SK-N-SH (cell line): Measurements from ENCODE around the gene MAST4. TPM values are rescaled to one million over a fixed set of nuclear protein-coding genes. Genes with fewer than 3 reads are reported as not detected.

Experiments used
- CTCF ChIA-PET: fragments of 300-600, 350-600 bp; formaldehyde crosslinking; extraction: SDS; loops from one replicate; lab custom pipeline; 2021; lab: Yijun Ruan, JAX
- POLR2A ChIA-PET: fragments of 350-600 bp; sonication (Branson Sonifier 250); formaldehyde crosslinking; extraction: SDS; loops from one replicate; lab custom pipeline; 2020; ENCODE audit warnings: antibody characterized with exemption, inconsistent platforms; lab: Yijun Ruan, JAX
- DNase-seq: peaks from one replicate; pipeline ENCODE4 v3.0.0; 2012
- H2AFZ ChIP-seq: fragments of 200-600 bp; sonication (generic); 2 replicates; pipeline ENCODE4 v1.8.1; 2016; ENCODE audit warnings: antibody characterized with exemption, mild to moderate bottlenecking, low read depth
- H3F3A ChIP-seq: fragments of 200-600 bp; sonication (generic); replicated peaks from 2 replicates; pipeline ENCODE3; 2016; ENCODE audit warnings: antibody characterized with exemption, mild to moderate bottlenecking; ENCODE audit not compliant: insufficient read depth
- H3K27ac ChIP-seq, 2 experiments: fragments of 200-500 bp in 1 of 2; fragments of 200-600 bp in 1 of 2; sonication (Bioruptor generic) in 1 of 2; sonication (generic), shearing (Covaris generic) in 1 of 2; 2 replicates each; pipeline versions ENCODE4 v1.5.1 to v1.6.1; 2014 to 2016; ENCODE audit warnings: low read depth in 2 of 2, inconsistent platforms in 1 of 2, low read length in 1 of 2, mild to moderate bottlenecking in 1 of 2, mixed read lengths in 1 of 2
- H3K27me3 ChIP-seq: fragments of 200-600 bp; sonication (generic), shearing (Covaris generic); 2 replicates; pipeline ENCODE4 v1.6.1; 2016; ENCODE audit warnings: mixed run types; ENCODE audit not compliant: insufficient read depth
- H3K36me3 ChIP-seq, 2 experiments: fragments of 200-500 bp in 1 of 2; fragments of 200-600 bp in 1 of 2; sonication (Bioruptor generic) in 1 of 2; sonication (generic) in 1 of 2; replicated peaks in 1 of 2; 2 replicates each; pipeline versions ENCODE3 to v1.5.1; 2014 to 2016; ENCODE audit warnings: low read length in 1 of 2, mild to moderate bottlenecking in 1 of 2; ENCODE audit not compliant: insufficient read depth in 2 of 2, control insufficient read depth in 1 of 2
- H3K4me1 ChIP-seq, 2 experiments: fragments of 200-500 bp in 1 of 2; fragments of 200-600 bp in 1 of 2; sonication (Bioruptor generic) in 1 of 2; sonication (generic), shearing (Covaris generic) in 1 of 2; 2 replicates each; pipeline versions ENCODE4 v1.5.1 to v1.6.1; 2014 to 2016; ENCODE audit warnings: low read depth in 1 of 2, low read length in 1 of 2, mixed run types in 1 of 2; ENCODE audit not compliant: insufficient read depth in 2 of 2, control insufficient read depth in 1 of 2
- H3K4me2 ChIP-seq: fragments of 200-600 bp; sonication (generic), shearing (Covaris generic); 2 replicates; pipeline ENCODE4 v1.6.1; 2017; ENCODE audit warnings: mixed run types
- H3K4me3 ChIP-seq, 2 experiments: fragments of 200-500 bp in 1 of 2; fragments of 200-600 bp in 1 of 2; sonication (Bioruptor generic) in 1 of 2; sonication (generic), shearing (Covaris generic) in 1 of 2; 2 replicates each; pipeline versions ENCODE4 v1.5.1 to v1.8.1; 2014 to 2016; ENCODE audit warnings: low read depth in 2 of 2, inconsistent platforms in 1 of 2, low read length in 1 of 2, mild to moderate bottlenecking in 1 of 2, mixed read lengths in 1 of 2, moderate library complexity in 1 of 2
- H3K79me2 ChIP-seq: fragments of 200-600 bp; sonication (generic); 2 replicates; pipeline ENCODE4 v1.8.1; 2017; ENCODE audit warnings: mild to moderate bottlenecking; ENCODE audit not compliant: insufficient read depth
- H3K9ac ChIP-seq: fragments of 200-600 bp; sonication (generic); 2 replicates; pipeline ENCODE4 v1.6.1; 2017; ENCODE audit warnings: mixed run types
- H3K9me2 ChIP-seq: fragments of 200-600 bp; sonication (generic); 2 replicates; pipeline ENCODE4 v1.6.1; 2017; ENCODE audit warnings: mixed run types
- H3K9me3 ChIP-seq: fragments of 200-600 bp; sonication (generic); 2 replicates; pipeline ENCODE4 v1.6.1; 2017; ENCODE audit warnings: mixed run types, mild to moderate bottlenecking, moderate library complexity
- H4K20me1 ChIP-seq: fragments of 200-600 bp; sonication (generic); 2 replicates; pipeline ENCODE4 v1.6.1; 2017; ENCODE audit warnings: mild to moderate bottlenecking, mixed run types; ENCODE audit not compliant: insufficient read depth
- CHD2 ChIP-seq: fragments of 150-350 bp; IDR thresholded peaks from 2 replicates; pipeline ENCODE4 v1.6.1; 2018; ENCODE audit warnings: low read length; ENCODE audit not compliant: partially characterized antibody
- ELF1 ChIP-seq: IDR thresholded peaks from 2 replicates; pipeline ENCODE4 v1.4.0; 2012
- EP300 ChIP-seq, 2 experiments: IDR thresholded peaks; 2 replicates each; pipeline versions ENCODE4 v1.4.0 to v1.6.1; 2012; ENCODE audit warnings: borderline replicate concordance in 1 of 2, low read depth in 1 of 2, low read length in 1 of 2
- EZH2phosphoT487 ChIP-seq: fragments of 200-600 bp; sonication (generic); IDR thresholded peaks from 2 replicates; pipeline ENCODE4 v1.6.1; 2017; ENCODE audit warnings: low read depth, mixed run types, mild to moderate bottlenecking, antibody characterized with exemption, moderate library complexity, borderline replicate concordance
- FOXJ3 ChIP-seq: sonication (generic); formaldehyde crosslinking; IDR thresholded peaks from 2 replicates; pipeline ENCODE4 v1.5.1; 2020; ENCODE audit warnings: mild to moderate bottlenecking, missing genetic modification reagents
- FOXM1 ChIP-seq: IDR thresholded peaks from 2 replicates; pipeline ENCODE4 v1.4.0; 2012; ENCODE audit warnings: low read depth, mild to moderate bottlenecking
- GABPA ChIP-seq: IDR thresholded peaks from 2 replicates; pipeline ENCODE4 v1.4.0; 2012; ENCODE audit warnings: low read depth, mild to moderate bottlenecking
- GATA2 ChIP-seq: sonication (generic); formaldehyde crosslinking; IDR thresholded peaks from 2 replicates; pipeline ENCODE4 v1.5.0; 2020; ENCODE audit warnings: mild to moderate bottlenecking, missing genetic modification reagents
- MXI1 ChIP-seq: IDR thresholded peaks from 2 replicates; pipeline ENCODE4 v1.6.1; 2012; ENCODE audit warnings: mild to moderate bottlenecking, low read depth, low read length, improper control_type of control experiment
- NFIC ChIP-seq: IDR thresholded peaks from 2 replicates; pipeline ENCODE4 v1.4.0; 2012; ENCODE audit warnings: borderline replicate concordance
- NRF1 ChIP-seq: IDR thresholded peaks from 2 replicates; pipeline ENCODE4 v1.6.1; 2012; ENCODE audit warnings: low read depth, mild to moderate bottlenecking, low read length
- RAD21 ChIP-seq: IDR thresholded peaks from 2 replicates; pipeline ENCODE4 v1.6.1; 2012; ENCODE audit warnings: mild to moderate bottlenecking, low read length
- RFX5 ChIP-seq: IDR thresholded peaks from 2 replicates; pipeline ENCODE4 v1.6.1; 2012; ENCODE audit warnings: mild to moderate bottlenecking, improper control_type of control experiment, low read length
- SIN3A ChIP-seq: IDR thresholded peaks from 2 replicates; pipeline ENCODE4 v1.6.1; 2012; ENCODE audit warnings: low read depth, mild to moderate bottlenecking, low read length, moderate library complexity, borderline replicate concordance
- TAF1 ChIP-seq: IDR thresholded peaks from 2 replicates; pipeline ENCODE4 v1.6.1; 2012; ENCODE audit warnings: low read depth, mild to moderate bottlenecking, low read length, moderate library complexity, borderline replicate concordance
- TCF12 ChIP-seq: IDR thresholded peaks from 2 replicates; pipeline ENCODE4 v1.4.0; 2012
- TEAD4 ChIP-seq: IDR thresholded peaks from 2 replicates; pipeline ENCODE4 v1.4.0; 2012; ENCODE audit warnings: mild to moderate bottlenecking, borderline replicate concordance; ENCODE audit not compliant: insufficient read depth
- YY1 ChIP-seq: IDR thresholded peaks from 2 replicates; pipeline ENCODE4 v1.4.0; 2012; ENCODE audit warnings: low read depth, mild to moderate bottlenecking
- WGBS: methylation state at CpG from one replicate; pipeline ENCODE4 v1.1.6; 2017; ENCODE audit warnings: low lambda C conversion rate; 5-methylcytosine and 5-hydroxymethylcytosine counted together
- polyA plus RNA-seq, 3 experiments: library from polyadenylated mRNA; depleted of rRNA; stranded (reverse); fragments of >200 nt; gene quantifications; 2 replicates each; pipeline ENCODE4 v1.2.3, GENCODE V29; 2012
- TF ChIP-seq, protein P1 (sequence below): fragments of 150-350 bp; IDR thresholded peaks from 2 replicates; pipeline ENCODE4 v1.6.1; 2017; ENCODE audit warnings: antibody characterized with exemption, low read length, low read depth, borderline replicate concordance
- TF ChIP-seq, protein P2 (sequence below): IDR thresholded peaks from 2 replicates; pipeline ENCODE4 v1.4.0; 2012; ENCODE audit warnings: low read depth, borderline replicate concordance
- TF ChIP-seq, protein P3 (sequence below): IDR thresholded peaks from 2 replicates; pipeline ENCODE4 v1.4.0; 2012; ENCODE audit warnings: low read depth

Gene MAST4
- polyA plus RNA-seq, 1 of the 3 experiments (the other 2 are of a cell fraction) = 2.2 TPM

DNA sequence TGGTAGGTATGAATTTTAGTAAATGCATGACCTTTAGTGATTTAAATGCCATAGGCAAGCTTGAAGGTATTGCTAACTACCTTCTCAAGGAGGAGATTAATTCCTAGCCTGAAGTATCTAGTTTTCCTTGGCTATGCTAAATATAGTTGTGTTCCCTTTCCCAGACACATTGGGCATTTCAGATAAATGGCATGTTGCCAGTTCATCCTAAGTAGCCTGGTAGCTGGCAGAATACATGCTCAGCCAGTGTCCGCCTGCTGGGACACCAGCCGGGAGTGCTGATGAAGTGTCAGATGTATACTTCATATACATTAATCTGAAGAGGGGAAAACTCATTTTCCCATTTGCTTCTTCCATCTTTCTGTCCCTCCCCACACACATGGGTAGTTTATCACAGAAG, 196.9 kb downstream of the MAST4 start:
- H3K36me3 ChIP-seq = no peaks in the 10 kb centered on the region
- DNase-seq = no peak
- 58% methylated on average over 2 of the region's 2 CpGs for WGBS
- H3K4me1 ChIP-seq = no peaks in the 10 kb centered on the region
- no peak for TF ChIP-seq CHD2
- TF ChIP-seq TCF12 = no peak
- TF ChIP-seq NRF1 = no peak
- TF ChIP-seq GABPA = no peak
- no peak for TF ChIP-seq FOXJ3 (CRISPR knock-in tag)
- no peak for TF ChIP-seq TAF1
- no peak for TF ChIP-seq YY1
- TF ChIP-seq, protein P1, sequence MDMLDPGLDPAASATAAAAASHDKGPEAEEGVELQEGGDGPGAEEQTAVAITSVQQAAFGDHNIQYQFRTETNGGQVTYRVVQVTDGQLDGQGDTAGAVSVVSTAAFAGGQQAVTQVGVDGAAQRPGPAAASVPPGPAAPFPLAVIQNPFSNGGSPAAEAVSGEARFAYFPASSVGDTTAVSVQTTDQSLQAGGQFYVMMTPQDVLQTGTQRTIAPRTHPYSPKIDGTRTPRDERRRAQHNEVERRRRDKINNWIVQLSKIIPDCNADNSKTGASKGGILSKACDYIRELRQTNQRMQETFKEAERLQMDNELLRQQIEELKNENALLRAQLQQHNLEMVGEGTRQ = no peak
- TF ChIP-seq NFIC = no peak
- no peak for TF ChIP-seq MXI1
- TF ChIP-seq EP300 (IDR thresholded peaks at IDR 0.05; ENCODE audit: borderline replicate concordance in 1 of 2, low read depth in 1 of 2, low read length in 1 of 2) = no peak
- TF ChIP-seq FOXM1 = no peak
- H3K27me3 ChIP-seq = no peaks in the 10 kb centered on the region
- POLR2A ChIA-PET = interaction anchor here (0.6 kb wide), 1 partner anchor 15 kb away, joined by 3 read pairs; no protein-coding TSS in a partner anchor
- no peak overlapping the region for H3K9ac ChIP-seq
- no peak overlapping the region for H3K4me3 ChIP-seq
- H2AFZ ChIP-seq = no peak overlapping the region
- no peak overlapping the region for H3K27ac ChIP-seq
- H3K79me2 ChIP-seq = no peaks in the 10 kb centered on the region
- no peaks in the 10 kb centered on the region for H3F3A ChIP-seq
- CTCF ChIA-PET = interaction anchor here (1.0 kb wide), 2 partner anchors 12 to 36 kb away, joined by 3 read pairs; no protein-coding TSS in a partner anchor
- H3K9me3 ChIP-seq = no peaks in the 10 kb centered on the region
- no peaks in the 10 kb centered on the region for H4K20me1 ChIP-seq
- no peaks in the 10 kb centered on the region for H3K9me2 ChIP-seq
- H3K4me2 ChIP-seq = no peak overlapping the region

DNA sequence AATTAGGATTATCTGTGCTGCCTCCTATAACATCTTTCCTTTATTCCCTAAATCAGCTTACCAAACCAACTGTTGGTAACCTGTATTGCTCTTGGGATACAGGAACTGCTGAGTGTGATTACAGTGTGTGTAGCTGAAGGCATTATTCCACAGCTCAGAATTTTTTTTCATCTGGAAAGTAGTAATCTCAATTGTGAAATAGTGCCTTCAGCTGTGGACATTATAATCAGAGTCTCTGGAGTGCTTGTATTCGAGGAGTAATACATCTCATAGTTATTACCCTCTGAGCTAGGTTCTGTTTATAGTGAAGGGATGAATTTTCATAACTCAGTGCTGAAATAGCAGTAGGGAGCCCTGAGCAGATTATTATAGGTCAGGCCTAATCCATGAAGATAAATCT, 199.5 kb downstream of the MAST4 start:
- H3K9me2 ChIP-seq = no peaks in the 10 kb centered on the region
- H3K27me3 ChIP-seq = no peaks in the 10 kb centered on the region
- no peaks in the 10 kb centered on the region for H3F3A ChIP-seq
- H3K4me2 ChIP-seq = no peak overlapping the region
- H3K36me3 ChIP-seq = no peaks in the 10 kb centered on the region
- H3K27ac ChIP-seq = no peak overlapping the region
- no peak for DNase-seq
- no peaks in the 10 kb centered on the region for H4K20me1 ChIP-seq
- H3K4me1 ChIP-seq = no peaks in the 10 kb centered on the region
- no peak overlapping the region for H3K9ac ChIP-seq
- H3K4me3 ChIP-seq = no peak overlapping the region
- POLR2A ChIA-PET = no interaction called here
- CTCF ChIA-PET = interaction anchor here (0.6 to 2.3 kb wide), 2 partner anchors 19 to 32 kb away, joined by 3 to 6 read pairs; no protein-coding TSS in a partner anchor
- no peaks in the 10 kb centered on the region for H3K9me3 ChIP-seq
- WGBS = 11% methylated on average over 1 of the region's 1 CpG
- H2AFZ ChIP-seq = no peak overlapping the region
- TF ChIP-seq NRF1 (no peak), TEAD4 (no peak), RFX5 (no peak), RAD21 (no peak), ELF1 (no peak), SIN3A (no peak), EZH2phosphoT487 (no peak), GATA2 (no peak), TAF1 (no peak)
- TF ChIP-seq, protein P2, sequence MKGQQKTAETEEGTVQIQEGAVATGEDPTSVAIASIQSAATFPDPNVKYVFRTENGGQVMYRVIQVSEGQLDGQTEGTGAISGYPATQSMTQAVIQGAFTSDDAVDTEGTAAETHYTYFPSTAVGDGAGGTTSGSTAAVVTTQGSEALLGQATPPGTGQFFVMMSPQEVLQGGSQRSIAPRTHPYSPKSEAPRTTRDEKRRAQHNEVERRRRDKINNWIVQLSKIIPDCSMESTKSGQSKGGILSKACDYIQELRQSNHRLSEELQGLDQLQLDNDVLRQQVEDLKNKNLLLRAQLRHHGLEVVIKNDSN = no peak
- TF ChIP-seq, protein P3, sequence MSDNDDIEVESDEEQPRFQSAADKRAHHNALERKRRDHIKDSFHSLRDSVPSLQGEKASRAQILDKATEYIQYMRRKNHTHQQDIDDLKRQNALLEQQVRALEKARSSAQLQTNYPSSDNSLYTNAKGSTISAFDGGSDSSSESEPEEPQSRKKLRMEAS = no peak
- H3K79me2 ChIP-seq = no peaks in the 10 kb centered on the region
